GM12878 (cell line): ENCODE results near the gene BMI1. TPM values are rescaled to one million over a fixed set of nuclear protein-coding genes. Genes with fewer than 3 reads are reported as not detected.

Experiments
- BMI1 ChIP-seq: fragments of 450-650 bp; IDR thresholded peaks from 2 replicates; pipeline ENCODE4 v1.6.1; 2016; ENCODE audit warnings: mild to moderate bottlenecking, moderate library complexity, borderline replicate concordance
- CHD4 ChIP-seq: fragments of 200-600 bp; sonication (generic); IDR thresholded peaks from 2 replicates; pipeline ENCODE4 v1.6.1; 2016; ENCODE audit warnings: mild to moderate bottlenecking
- KDM1A ChIP-seq: fragments of 200-600 bp; sonication (generic); IDR thresholded peaks from 2 replicates; pipeline ENCODE4 v1.6.1; 2016; ENCODE audit warnings: borderline replicate concordance
- MYB ChIP-seq: fragments of 150-350 bp; IDR thresholded peaks from 2 replicates; pipeline ENCODE4 v1.6.1; 2014; ENCODE audit warnings: mild to moderate bottlenecking, low read depth, low read length, borderline replicate concordance
- NRF1 ChIP-seq: conservative IDR thresholded peaks from 2 replicates; pipeline ENCODE4 v1.6.1; 2011; ENCODE audit warnings: mild to moderate bottlenecking, low read depth, low read length, improper control_type of control experiment
- PAX5 ChIP-seq: IDR thresholded peaks from 2 replicates; pipeline ENCODE4 v1.6.1; 2011; ENCODE audit warnings: low read depth, low read length, borderline replicate concordance
- POU2F2 ChIP-seq: IDR thresholded peaks from 3 replicates; pipeline ENCODE4 v1.6.1; 2011; ENCODE audit warnings: low read depth, mild to moderate bottlenecking, low read length, borderline replicate concordance
- RAD21 ChIP-seq: IDR thresholded peaks from 2 replicates; pipeline ENCODE4 v1.6.1; 2011; ENCODE audit warnings: mild to moderate bottlenecking, low read depth, low read length, moderate library complexity; ENCODE audit not compliant: insufficient read depth
- SMARCA5 ChIP-seq: fragments of 450-650 bp; IDR thresholded peaks from 2 replicates; pipeline ENCODE4 v1.6.1; 2017; ENCODE audit warnings: mild to moderate bottlenecking
- STAT3 ChIP-seq: IDR thresholded peaks from 2 replicates; pipeline ENCODE4 v1.6.1; 2011; ENCODE audit warnings: low read depth, low read length, improper control_type of control experiment
- ZSCAN29 ChIP-seq: fragments of 450-650 bp; IDR thresholded peaks from 2 replicates; pipeline ENCODE4 v1.6.1; 2017; ENCODE audit warnings: mild to moderate bottlenecking, moderate library complexity
- polyA plus RNA-seq, 11 experiments: library from polyadenylated mRNA; depleted of rRNA in 4 of 11; unstranded in 6 of 11; stranded (reverse) in 5 of 11; fragments of >200 nt; fragmentation: Nextera tagmentation in 4 of 11; fragmentation: Illumina TruSeq in 1 of 11; extraction: Ambion mirVana in 4 of 11; extraction: Trizol in 1 of 11; gene quantifications; 1 replicate in 1 of 11; 2 replicates in 10 of 11; pipeline versions ENCODE4 v1.2.1 to v1.2.3, GENCODE V29; 2011 to 2016; ENCODE audit warnings: inconsistent platforms in 2 of 11, missing spikeins in 2 of 11, low read depth in 1 of 11
- total RNA-seq, 4 experiments: library from RNA; depleted of rRNA in 3 of 4; stranded (reverse); fragments of >200 nt in 3 of 4; fragmentation: Illumina TruSeq in 1 of 4; extraction: Trizol in 1 of 4; gene quantifications; 2 replicates each; pipeline versions ENCODE4 v1.2.1 to v1.2.3, GENCODE V29; 2013 to 2021
- TF ChIP-seq, protein P1 (sequence below): IDR thresholded peaks from 2 replicates; pipeline ENCODE4 v1.6.1; 2011; ENCODE audit warnings: borderline replicate concordance, low read depth, mild to moderate bottlenecking, moderate library complexity, mixed read lengths, low read length; ENCODE audit not compliant: insufficient read depth; ENCODE audit errors: extremely low read length
- TF ChIP-seq, protein P2 (sequence below): IDR thresholded peaks from 2 replicates; pipeline ENCODE4 v1.6.1; 2012; ENCODE audit warnings: mild to moderate bottlenecking, low read depth, low read length
- TF ChIP-seq, protein P3 (sequence below): fragments of 450-650 bp; IDR thresholded peaks from 2 replicates; pipeline ENCODE4 v1.6.1; 2016; ENCODE audit warnings: mild to moderate bottlenecking, moderate library complexity, borderline replicate concordance
- TF ChIP-seq, protein P4 (sequence below): fragments of 450-650 bp; formaldehyde crosslinking; IDR thresholded peaks from 2 replicates; pipeline ENCODE4 v1.4.0; 2020; ENCODE audit warnings: mild to moderate bottlenecking, moderate library complexity
- TF ChIP-seq, protein P5 (sequence below): IDR thresholded peaks from 2 replicates; pipeline ENCODE4 v1.6.1; 2012; ENCODE audit warnings: low read depth, low read length, improper control_type of control experiment

The BMI1 gene
- total and polyA plus RNA-seq, 10 of the 15 experiments (the other 5 are each of a cell fraction or from before 2014, with no cell fraction given), result 8.0 to 49.7 (median 25.8) TPM

DNA sequence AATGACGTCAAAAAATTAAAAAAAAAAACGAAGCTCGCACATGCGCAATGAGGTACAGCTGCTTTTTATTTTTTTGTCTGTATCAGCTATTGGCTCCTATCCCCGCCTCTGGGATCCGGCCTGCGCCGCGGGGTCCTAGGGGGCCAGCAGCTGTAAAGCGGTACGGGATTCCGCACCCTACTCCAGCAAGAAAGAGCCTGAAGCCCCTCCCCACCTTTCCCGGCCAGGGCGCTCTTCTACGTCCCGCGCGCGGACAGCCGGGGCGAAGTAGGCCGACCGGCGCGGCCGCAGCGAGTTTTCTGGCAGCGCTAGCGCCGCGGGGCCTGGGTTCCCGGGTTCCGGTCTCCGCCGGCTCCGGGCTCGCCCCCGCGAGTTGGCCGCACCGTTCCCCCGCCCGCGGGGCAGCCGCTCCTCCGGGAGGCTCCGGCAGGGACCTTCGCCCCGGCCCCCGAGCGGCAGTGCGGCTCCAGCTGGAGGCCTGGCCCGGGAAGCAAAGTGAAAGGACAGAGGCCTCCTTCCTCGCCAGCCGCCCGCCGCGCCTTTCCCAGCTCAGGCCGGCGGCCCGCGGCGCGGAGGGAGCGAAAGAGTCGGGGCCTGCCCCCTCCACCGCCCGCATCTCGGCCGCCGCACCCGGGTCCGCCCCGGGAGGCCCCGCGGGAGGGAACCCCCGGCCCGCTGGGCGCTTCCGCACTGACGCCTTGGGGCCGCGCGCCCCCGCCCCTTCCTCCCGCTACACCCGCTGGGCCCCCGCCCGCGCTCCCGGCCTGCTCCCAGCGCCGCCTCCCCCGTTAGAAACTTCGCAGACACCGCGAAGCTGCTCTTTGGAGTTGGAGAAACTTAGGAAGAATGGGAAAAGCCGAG lies 19.7 kb downstream of the BMI1 start (continued):
- TF ChIP-seq ZSCAN29, result no peak
- no peak for TF ChIP-seq POU2F2
- TF ChIP-seq RAD21, result no peak
- TF ChIP-seq, protein P1, sequence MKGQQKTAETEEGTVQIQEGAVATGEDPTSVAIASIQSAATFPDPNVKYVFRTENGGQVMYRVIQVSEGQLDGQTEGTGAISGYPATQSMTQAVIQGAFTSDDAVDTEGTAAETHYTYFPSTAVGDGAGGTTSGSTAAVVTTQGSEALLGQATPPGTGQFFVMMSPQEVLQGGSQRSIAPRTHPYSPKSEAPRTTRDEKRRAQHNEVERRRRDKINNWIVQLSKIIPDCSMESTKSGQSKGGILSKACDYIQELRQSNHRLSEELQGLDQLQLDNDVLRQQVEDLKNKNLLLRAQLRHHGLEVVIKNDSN, result no peak
- TF ChIP-seq, protein P2, sequence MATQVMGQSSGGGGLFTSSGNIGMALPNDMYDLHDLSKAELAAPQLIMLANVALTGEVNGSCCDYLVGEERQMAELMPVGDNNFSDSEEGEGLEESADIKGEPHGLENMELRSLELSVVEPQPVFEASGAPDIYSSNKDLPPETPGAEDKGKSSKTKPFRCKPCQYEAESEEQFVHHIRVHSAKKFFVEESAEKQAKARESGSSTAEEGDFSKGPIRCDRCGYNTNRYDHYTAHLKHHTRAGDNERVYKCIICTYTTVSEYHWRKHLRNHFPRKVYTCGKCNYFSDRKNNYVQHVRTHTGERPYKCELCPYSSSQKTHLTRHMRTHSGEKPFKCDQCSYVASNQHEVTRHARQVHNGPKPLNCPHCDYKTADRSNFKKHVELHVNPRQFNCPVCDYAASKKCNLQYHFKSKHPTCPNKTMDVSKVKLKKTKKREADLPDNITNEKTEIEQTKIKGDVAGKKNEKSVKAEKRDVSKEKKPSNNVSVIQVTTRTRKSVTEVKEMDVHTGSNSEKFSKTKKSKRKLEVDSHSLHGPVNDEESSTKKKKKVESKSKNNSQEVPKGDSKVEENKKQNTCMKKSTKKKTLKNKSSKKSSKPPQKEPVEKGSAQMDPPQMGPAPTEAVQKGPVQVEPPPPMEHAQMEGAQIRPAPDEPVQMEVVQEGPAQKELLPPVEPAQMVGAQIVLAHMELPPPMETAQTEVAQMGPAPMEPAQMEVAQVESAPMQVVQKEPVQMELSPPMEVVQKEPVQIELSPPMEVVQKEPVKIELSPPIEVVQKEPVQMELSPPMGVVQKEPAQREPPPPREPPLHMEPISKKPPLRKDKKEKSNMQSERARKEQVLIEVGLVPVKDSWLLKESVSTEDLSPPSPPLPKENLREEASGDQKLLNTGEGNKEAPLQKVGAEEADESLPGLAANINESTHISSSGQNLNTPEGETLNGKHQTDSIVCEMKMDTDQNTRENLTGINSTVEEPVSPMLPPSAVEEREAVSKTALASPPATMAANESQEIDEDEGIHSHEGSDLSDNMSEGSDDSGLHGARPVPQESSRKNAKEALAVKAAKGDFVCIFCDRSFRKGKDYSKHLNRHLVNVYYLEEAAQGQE, result no peak
- no peak for TF ChIP-seq CHD4
- TF ChIP-seq MYB, result no peak
- TF ChIP-seq, protein P3, sequence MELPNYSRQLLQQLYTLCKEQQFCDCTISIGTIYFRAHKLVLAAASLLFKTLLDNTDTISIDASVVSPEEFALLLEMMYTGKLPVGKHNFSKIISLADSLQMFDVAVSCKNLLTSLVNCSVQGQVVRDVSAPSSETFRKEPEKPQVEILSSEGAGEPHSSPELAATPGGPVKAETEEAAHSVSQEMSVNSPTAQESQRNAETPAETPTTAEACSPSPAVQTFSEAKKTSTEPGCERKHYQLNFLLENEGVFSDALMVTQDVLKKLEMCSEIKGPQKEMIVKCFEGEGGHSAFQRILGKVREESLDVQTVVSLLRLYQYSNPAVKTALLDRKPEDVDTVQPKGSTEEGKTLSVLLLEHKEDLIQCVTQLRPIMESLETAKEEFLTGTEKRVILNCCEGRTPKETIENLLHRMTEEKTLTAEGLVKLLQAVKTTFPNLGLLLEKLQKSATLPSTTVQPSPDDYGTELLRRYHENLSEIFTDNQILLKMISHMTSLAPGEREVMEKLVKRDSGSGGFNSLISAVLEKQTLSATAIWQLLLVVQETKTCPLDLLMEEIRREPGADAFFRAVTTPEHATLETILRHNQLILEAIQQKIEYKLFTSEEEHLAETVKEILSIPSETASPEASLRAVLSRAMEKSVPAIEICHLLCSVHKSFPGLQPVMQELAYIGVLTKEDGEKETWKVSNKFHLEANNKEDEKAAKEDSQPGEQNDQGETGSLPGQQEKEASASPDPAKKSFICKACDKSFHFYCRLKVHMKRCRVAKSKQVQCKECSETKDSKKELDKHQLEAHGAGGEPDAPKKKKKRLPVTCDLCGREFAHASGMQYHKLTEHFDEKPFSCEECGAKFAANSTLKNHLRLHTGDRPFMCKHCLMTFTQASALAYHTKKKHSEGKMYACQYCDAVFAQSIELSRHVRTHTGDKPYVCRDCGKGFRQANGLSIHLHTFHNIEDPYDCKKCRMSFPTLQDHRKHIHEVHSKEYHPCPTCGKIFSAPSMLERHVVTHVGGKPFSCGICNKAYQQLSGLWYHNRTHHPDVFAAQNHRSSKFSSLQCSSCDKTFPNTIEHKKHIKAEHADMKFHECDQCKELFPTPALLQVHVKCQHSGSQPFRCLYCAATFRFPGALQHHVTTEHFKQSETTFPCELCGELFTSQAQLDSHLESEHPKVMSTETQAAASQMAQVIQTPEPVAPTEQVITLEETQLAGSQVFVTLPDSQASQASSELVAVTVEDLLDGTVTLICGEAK, result no peak
- TF ChIP-seq BMI1, result 0 out of 2 replicates have a peak, but pooled peaks have one; percentile 9
- TF ChIP-seq, protein P4, sequence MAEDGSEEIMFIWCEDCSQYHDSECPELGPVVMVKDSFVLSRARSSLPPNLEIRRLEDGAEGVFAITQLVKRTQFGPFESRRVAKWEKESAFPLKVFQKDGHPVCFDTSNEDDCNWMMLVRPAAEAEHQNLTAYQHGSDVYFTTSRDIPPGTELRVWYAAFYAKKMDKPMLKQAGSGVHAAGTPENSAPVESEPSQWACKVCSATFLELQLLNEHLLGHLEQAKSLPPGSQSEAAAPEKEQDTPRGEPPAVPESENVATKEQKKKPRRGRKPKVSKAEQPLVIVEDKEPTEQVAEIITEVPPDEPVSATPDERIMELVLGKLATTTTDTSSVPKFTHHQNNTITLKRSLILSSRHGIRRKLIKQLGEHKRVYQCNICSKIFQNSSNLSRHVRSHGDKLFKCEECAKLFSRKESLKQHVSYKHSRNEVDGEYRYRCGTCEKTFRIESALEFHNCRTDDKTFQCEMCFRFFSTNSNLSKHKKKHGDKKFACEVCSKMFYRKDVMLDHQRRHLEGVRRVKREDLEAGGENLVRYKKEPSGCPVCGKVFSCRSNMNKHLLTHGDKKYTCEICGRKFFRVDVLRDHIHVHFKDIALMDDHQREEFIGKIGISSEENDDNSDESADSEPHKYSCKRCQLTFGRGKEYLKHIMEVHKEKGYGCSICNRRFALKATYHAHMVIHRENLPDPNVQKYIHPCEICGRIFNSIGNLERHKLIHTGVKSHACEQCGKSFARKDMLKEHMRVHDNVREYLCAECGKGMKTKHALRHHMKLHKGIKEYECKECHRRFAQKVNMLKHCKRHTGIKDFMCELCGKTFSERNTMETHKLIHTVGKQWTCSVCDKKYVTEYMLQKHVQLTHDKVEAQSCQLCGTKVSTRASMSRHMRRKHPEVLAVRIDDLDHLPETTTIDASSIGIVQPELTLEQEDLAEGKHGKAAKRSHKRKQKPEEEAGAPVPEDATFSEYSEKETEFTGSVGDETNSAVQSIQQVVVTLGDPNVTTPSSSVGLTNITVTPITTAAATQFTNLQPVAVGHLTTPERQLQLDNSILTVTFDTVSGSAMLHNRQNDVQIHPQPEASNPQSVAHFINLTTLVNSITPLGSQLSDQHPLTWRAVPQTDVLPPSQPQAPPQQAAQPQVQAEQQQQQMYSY (CRISPR knock-in tag), result no peak
- TF ChIP-seq KDM1A, result no peak
- peak; percentile 89 for TF ChIP-seq NRF1
- peak; percentile 76; the same call in 1 of the 2 replicates for TF ChIP-seq SMARCA5
- TF ChIP-seq, protein P5, sequence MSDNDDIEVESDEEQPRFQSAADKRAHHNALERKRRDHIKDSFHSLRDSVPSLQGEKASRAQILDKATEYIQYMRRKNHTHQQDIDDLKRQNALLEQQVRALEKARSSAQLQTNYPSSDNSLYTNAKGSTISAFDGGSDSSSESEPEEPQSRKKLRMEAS, result no peak
- TF ChIP-seq STAT3, result no peak
- TF ChIP-seq PAX5, result no peak
